Measurements from ENCODE around the gene HERC5. TPM values are rescaled to one million over a fixed set of nuclear protein-coding genes. Genes with fewer than 3 reads are reported as not detected.

HERC5 gene
- total RNA-seq, 3 donors from 2014 or later, result 2.3 to 5.0 (median 2.9) TPM

GRCh38 chr4:88458104-88458740 is 1.3 kb downstream of the HERC5 start:
- no peak for DNase-seq
- H3K27me3 Mint-ChIP-seq (ENCODE audit: low read depth), result no peaks in the 10 kb centered on the region
- peaks cover 4% of the 10 kb centered on the region for H3K36me3 Mint-ChIP-seq (ENCODE audit: insufficient read depth)
- H3K9me3 Mint-ChIP-seq, result no peaks in the 10 kb centered on the region
- H3K4me3 Mint-ChIP-seq, result peak overlapping the region; percentile 100
- H3K4me1 Mint-ChIP-seq (ENCODE audit: low read depth), result peaks cover 31% of the 10 kb centered on the region
- no peak for ATAC-seq

- ATAC-seq, result no peak
- Mint-ChIP-seq H3K36me3 (ENCODE audit: insufficient read depth) (peaks cover 38% of the 10 kb centered on the region), H3K4me1 (ENCODE audit: low read depth) (peaks cover 14% of the 10 kb centered on the region), H3K27me3 (ENCODE audit: low read depth) (no peaks in the 10 kb centered on the region), H3K9me3 (no peaks in the 10 kb centered on the region), H3K4me3 (no peak overlapping the region)
- no peak for DNase-seq
Observed at GRCh38 chr4:88465653-88466192, 8.8 kb downstream of the HERC5 start.

- Mint-ChIP-seq H3K9me3 (no peaks in the 10 kb centered on the region), H3K27me3 (ENCODE audit: low read depth) (no peaks in the 10 kb centered on the region), H3K4me1 (ENCODE audit: low read depth) (peaks cover 9% of the 10 kb centered on the region), H3K36me3 (ENCODE audit: insufficient read depth) (peaks cover 44% of the 10 kb centered on the region), H3K4me3 (no peak overlapping the region)
- DNase-seq (no peak), ATAC-seq (no peak)
Observed at GRCh38 chr4:88467392-88467791, 10.5 kb downstream of the HERC5 start.

- ATAC-seq, result no peak
- Mint-ChIP-seq H3K36me3 (ENCODE audit: insufficient read depth) (peaks cover 33% of the 10 kb centered on the region), H3K4me3 (no peak overlapping the region), H3K27me3 (ENCODE audit: low read depth) (no peaks in the 10 kb centered on the region), H3K9me3 (no peaks in the 10 kb centered on the region), H3K4me1 (ENCODE audit: low read depth) (no peaks in the 10 kb centered on the region)
- no peak for DNase-seq
Observed at GRCh38 chr4:88477229-88477860, 20.4 kb downstream of the HERC5 start.

- no peaks in the 10 kb centered on the region for H3K27me3 Mint-ChIP-seq (ENCODE audit: low read depth)
- H3K4me3 Mint-ChIP-seq, result no peak overlapping the region
- DNase-seq, result no peak
- H3K36me3 Mint-ChIP-seq (ENCODE audit: insufficient read depth), result peaks cover 26% of the 10 kb centered on the region
- no peaks in the 10 kb centered on the region for H3K9me3 Mint-ChIP-seq
- no peak for ATAC-seq
- H3K4me1 Mint-ChIP-seq (ENCODE audit: low read depth), result no peaks in the 10 kb centered on the region
Observed at GRCh38 chr4:88478247-88478646, 21.3 kb downstream of the HERC5 start.

- DNase-seq, result no peak
- no peaks in the 10 kb centered on the region for H3K9me3 Mint-ChIP-seq
- no peak overlapping the region for H3K4me3 Mint-ChIP-seq
- H3K36me3 Mint-ChIP-seq (ENCODE audit: insufficient read depth), result peaks cover 12% of the 10 kb centered on the region
- ATAC-seq, result no peak
- H3K27me3 Mint-ChIP-seq (ENCODE audit: low read depth), result no peaks in the 10 kb centered on the region
- H3K4me1 Mint-ChIP-seq (ENCODE audit: low read depth), result no peaks in the 10 kb centered on the region
Observed at GRCh38 chr4:88481537-88481936, 24.6 kb downstream of the HERC5 start.

- Mint-ChIP-seq H3K36me3 (ENCODE audit: insufficient read depth) (peaks cover 31% of the 10 kb centered on the region), H3K27me3 (ENCODE audit: low read depth) (no peaks in the 10 kb centered on the region), H3K4me1 (ENCODE audit: low read depth) (peaks cover 16% of the 10 kb centered on the region), H3K4me3 (no peak overlapping the region), H3K9me3 (no peaks in the 10 kb centered on the region)
- ATAC-seq (peak in 1 of 2 donors; percentile 40), DNase-seq (no peak)
Observed at GRCh38 chr4:88489100-88489761, 32.3 kb downstream of the HERC5 start.

- DNase-seq (no peak), ATAC-seq (no peak)
- H3K36me3 Mint-ChIP-seq (ENCODE audit: insufficient read depth), result peaks cover 28% of the 10 kb centered on the region
- no peaks in the 10 kb centered on the region for H3K9me3 Mint-ChIP-seq
- no peak overlapping the region for H3K4me3 Mint-ChIP-seq
- no peaks in the 10 kb centered on the region for H3K27me3 Mint-ChIP-seq (ENCODE audit: low read depth)
- no peaks in the 10 kb centered on the region for H3K4me1 Mint-ChIP-seq (ENCODE audit: low read depth)
Observed at GRCh38 chr4:88497859-88498409, 41.0 kb downstream of the HERC5 start.

- Mint-ChIP-seq H3K27me3 (ENCODE audit: low read depth) (no peaks in the 10 kb centered on the region), H3K4me3 (no peak overlapping the region), H3K4me1 (ENCODE audit: low read depth) (no peaks in the 10 kb centered on the region), H3K36me3 (ENCODE audit: insufficient read depth) (peaks cover 20% of the 10 kb centered on the region), H3K9me3 (no peaks in the 10 kb centered on the region)
- DNase-seq (no peak), ATAC-seq (no peak)
Observed at GRCh38 chr4:88503344-88503743, 46.4 kb downstream of the HERC5 start.

- ATAC-seq (no peak), DNase-seq (no peak)
- Mint-ChIP-seq H3K4me1 (ENCODE audit: low read depth) (no peaks in the 10 kb centered on the region), H3K36me3 (ENCODE audit: insufficient read depth) (peaks cover 2% of the 10 kb centered on the region), H3K9me3 (no peaks in the 10 kb centered on the region), H3K4me3 (no peak overlapping the region), H3K27me3 (ENCODE audit: low read depth) (no peaks in the 10 kb centered on the region)
Observed at GRCh38 chr4:88511236-88511635, 54.3 kb downstream of the HERC5 start.

- ATAC-seq, result no peak
- Mint-ChIP-seq H3K4me3 (no peak overlapping the region), H3K27me3 (ENCODE audit: low read depth) (no peaks in the 10 kb centered on the region), H3K9me3 (no peaks in the 10 kb centered on the region), H3K36me3 (ENCODE audit: insufficient read depth) (no peaks in the 10 kb centered on the region), H3K4me1 (ENCODE audit: low read depth) (no peaks in the 10 kb centered on the region)
- DNase-seq, result no peak
Observed at GRCh38 chr4:88514557-88515511, 57.9 kb downstream of the HERC5 start.

GRCh38 chr4:88516746-88517145 is 59.8 kb downstream of the HERC5 start:
- DNase-seq (no peak), ATAC-seq (no peak)
- no peaks in the 10 kb centered on the region for H3K27me3 Mint-ChIP-seq (ENCODE audit: low read depth)
- peaks cover under 1% of the 10 kb centered on the region for H3K36me3 Mint-ChIP-seq (ENCODE audit: insufficient read depth)
- H3K9me3 Mint-ChIP-seq, result no peaks in the 10 kb centered on the region
- no peak overlapping the region for H3K4me3 Mint-ChIP-seq
- peaks cover 5% of the 10 kb centered on the region for H3K4me1 Mint-ChIP-seq (ENCODE audit: low read depth)

- peaks cover 16% of the 10 kb centered on the region for H3K4me1 Mint-ChIP-seq (ENCODE audit: low read depth)
- DNase-seq (no peak), ATAC-seq (no peak)
- no peak overlapping the region for H3K4me3 Mint-ChIP-seq
- H3K27me3 Mint-ChIP-seq (ENCODE audit: low read depth), result no peaks in the 10 kb centered on the region
- no peaks in the 10 kb centered on the region for H3K9me3 Mint-ChIP-seq
- peaks cover 2% of the 10 kb centered on the region for H3K36me3 Mint-ChIP-seq (ENCODE audit: insufficient read depth)
Observed at GRCh38 chr4:88517825-88518224, 60.9 kb downstream of the HERC5 start.

GRCh38 chr4:88518911-88519310 is 62.0 kb downstream of the HERC5 start:
- Mint-ChIP-seq H3K9me3 (no peaks in the 10 kb centered on the region), H3K36me3 (ENCODE audit: insufficient read depth) (peaks cover 2% of the 10 kb centered on the region), H3K4me3 (no peak overlapping the region), H3K4me1 (ENCODE audit: low read depth) (peaks cover 16% of the 10 kb centered on the region), H3K27me3 (ENCODE audit: low read depth) (no peaks in the 10 kb centered on the region)
- no peak for ATAC-seq
- DNase-seq, result no peak
